Germinal center (tissue), 1 donor: ENCODE results near the gene KIF3B.
A peak's percentile ranks its signal among the peaks of the same experiment; 100 is the strongest.
"Not testable (repeated sequence)": the region's sequence is repeated elsewhere in the genome, so short reads cannot be mapped to it uniquely, and the experiment has no call there.

ENCODE experiments used
- DNase-seq: peaks from one replicate; pipeline ENCODE4 v3.0.0; 2012; ENCODE audit warnings: mixed read lengths, low spot score

KIF3B gene

GRCh38 chr20:32248043-32248442, 29.4 kb upstream of the KIF3B start:
- DNase-seq, result no peak

- DNase-seq, result peak; percentile 25
Observed at GRCh38 chr20:32249030-32249738, 28.3 kb upstream of the KIF3B start.

- no peak for DNase-seq
Observed at GRCh38 chr20:32251470-32251869, 26.0 kb upstream of the KIF3B start.

DNA sequence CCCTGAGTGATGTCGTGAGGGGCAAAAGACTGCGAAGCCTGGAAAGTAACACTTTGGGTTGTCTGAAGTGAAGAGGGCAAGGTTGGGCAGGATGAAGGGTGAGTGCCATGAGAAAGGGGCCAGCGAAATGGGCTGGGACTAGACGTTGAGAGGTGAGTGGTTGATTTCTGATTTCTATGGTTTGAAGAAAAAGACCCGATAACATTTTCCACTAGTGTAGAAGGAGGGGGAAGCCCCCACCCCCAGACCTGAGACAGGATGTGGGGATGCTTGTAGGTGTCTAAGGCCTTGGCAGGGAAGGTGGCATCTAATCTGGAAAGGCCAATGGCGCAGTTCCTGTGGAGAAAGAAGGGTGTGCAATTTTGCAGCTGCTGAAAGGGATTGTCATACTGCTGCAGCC, 25.3 kb upstream of the KIF3B start:
- DNase-seq, result no peak

GRCh38 chr20:32260973-32261372, 16.5 kb upstream of the KIF3B start:
- DNase-seq, result not testable (repeated sequence)

DNA sequence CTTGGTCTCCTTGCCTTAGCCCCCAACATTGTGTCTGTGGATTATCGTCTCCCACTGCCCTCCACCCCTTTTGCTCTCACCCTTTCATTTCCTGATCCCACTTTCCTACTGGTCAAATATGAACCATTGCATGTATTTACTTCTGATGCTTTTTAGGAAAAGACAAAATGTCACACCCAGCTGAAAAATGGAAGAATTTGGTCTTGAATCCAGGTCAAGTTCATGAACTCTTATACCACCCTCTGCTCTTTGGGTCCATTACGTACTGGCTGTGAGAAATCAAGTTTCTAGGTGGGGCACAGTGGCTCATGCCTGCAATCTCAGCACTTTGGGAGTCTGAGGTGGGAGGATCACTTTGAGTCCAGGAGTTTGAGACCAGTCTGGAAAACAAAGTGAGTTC, 15.8 kb upstream of the KIF3B start:
- no peak for DNase-seq

- DNase-seq, result no peak
Observed at GRCh38 chr20:32263398-32263954, 14.0 kb upstream of the KIF3B start.

DNA sequence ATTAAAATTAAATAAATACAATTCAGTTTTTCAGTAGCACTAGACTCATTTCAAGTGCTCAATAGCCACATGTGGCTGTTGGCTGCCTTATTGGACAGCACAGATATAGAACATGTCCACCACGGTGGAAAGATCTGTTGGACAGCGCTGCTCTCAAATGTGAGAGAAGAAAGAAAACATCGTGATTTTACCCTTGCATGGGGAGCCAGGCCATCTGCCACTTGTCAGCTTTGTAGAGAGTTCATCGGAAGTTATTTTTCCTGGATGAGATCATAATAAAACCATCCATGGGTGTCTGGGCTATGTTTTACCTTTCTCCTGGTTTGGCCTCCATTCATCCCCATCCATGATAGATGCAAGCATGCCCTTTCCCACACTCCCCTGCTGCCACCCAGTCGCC, 5.8 kb upstream of the KIF3B start:
- DNase-seq, result no peak

DNA sequence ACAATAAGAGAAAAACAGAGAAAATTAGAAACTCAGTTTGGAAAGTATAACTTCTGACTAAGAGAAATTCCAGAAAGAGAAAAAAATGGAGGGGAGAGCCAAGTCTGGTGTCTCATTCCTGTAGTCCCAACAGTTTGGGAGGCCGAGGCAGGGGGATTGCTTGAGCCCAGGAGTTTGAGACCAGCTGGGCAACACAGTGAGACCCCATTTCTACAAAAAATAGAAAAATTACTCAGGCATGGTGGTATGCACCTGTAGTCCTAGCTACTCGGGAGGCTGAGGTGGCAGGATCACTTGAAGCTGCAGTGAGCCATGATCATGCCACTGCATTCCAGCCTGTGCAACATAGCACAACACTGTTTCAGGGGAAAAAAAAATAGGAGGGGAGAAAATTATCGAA, 3.1 kb upstream of the KIF3B start:
- DNase-seq, result no peak

DNA sequence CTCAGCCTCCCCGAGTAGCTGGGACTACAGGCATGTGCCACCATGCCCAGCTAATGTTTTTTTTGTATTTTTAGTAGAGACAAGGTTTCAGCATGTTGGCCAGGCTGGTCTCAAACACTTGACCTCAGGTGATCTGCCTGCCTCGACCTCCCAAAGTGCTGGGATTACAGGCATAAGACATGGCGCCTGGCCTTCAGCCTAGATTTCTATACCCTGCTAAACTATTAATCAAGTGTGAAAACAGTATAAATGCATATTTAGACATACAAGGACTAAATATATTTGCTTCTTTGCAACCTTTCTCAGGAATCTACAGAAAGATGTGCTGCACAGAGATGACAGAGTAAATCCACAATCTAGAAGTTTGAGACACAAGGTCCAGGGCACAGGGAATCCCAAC, 2.3 kb upstream of the KIF3B start:
- not testable (repeated sequence) for DNase-seq

DNA sequence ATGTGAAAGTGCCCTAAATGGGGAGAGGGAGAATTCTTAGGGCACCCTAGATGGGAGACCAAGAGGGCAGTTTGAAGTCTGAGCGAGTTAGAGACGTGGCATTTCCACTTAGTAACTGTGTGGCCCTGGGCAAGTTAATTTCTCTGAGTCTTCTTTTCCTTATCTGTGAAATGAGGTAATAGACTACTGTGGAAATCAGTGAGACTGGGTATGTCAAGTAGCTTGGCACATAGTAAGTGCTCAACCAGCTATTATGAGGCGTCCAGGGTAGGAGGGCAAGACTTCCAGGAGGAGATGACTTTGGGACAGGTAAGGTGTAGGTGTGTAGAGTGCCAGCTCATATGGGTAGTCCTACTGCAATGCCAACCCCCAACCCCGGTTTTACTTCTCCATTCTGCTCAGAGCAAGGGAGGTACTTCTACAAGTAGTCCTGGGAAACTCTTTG, 770 bp downstream of the KIF3B start:
- DNase-seq, result peak; percentile 82

GRCh38 chr20:32281711-32282110, 4.3 kb downstream of the KIF3B start:
- no peak for DNase-seq

DNA sequence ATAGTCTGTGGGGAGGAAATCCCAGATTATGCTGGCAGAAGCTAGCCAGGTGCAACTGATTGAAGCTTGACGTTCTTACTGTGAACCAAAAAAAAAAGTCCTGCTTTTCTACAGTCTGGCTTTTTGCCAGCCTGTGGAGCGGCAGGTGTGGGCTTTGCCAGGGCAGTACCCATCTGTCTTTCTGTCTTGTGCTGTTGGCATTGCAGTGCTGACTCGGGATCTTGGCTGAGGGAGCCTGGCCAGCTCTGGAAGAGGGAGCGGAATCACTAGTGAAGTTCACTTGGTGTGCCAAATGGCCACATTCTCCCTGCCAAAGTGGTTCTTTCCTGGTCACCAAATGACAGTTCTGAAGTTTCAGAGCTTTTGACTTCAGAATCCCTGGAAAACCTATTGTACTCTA, 5.0 kb downstream of the KIF3B start:
- DNase-seq, result no peak

DNA sequence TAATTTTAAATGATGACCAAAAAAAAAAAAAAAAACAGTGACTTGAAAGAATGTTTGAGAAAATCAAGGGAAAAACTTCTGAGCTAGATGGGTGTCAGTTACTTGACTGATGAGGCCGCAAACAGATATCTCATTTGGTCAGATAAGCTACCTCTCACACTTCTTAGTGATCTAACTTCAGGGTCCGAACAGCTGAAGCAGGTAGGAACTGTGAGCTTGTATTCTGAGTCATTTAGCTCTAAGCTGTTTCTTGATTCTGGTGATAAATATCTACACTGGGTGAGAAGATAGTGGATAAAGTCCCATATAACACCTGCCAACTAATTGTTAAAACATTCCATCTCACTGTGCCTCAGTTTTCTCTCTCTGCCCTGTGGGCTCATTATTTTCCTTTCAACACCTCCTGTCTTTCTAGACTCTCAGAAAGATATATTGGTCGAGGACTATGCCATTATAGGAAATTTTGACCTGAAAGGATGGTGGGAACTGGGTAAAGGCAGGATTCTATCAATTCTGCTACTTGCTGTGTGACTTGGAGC, 7.7 kb downstream of the KIF3B start:
- DNase-seq, result no peak

GRCh38 chr20:32285621-32286371, 8.3 kb downstream of the KIF3B start:
- DNase-seq, result peak; percentile 57

DNA sequence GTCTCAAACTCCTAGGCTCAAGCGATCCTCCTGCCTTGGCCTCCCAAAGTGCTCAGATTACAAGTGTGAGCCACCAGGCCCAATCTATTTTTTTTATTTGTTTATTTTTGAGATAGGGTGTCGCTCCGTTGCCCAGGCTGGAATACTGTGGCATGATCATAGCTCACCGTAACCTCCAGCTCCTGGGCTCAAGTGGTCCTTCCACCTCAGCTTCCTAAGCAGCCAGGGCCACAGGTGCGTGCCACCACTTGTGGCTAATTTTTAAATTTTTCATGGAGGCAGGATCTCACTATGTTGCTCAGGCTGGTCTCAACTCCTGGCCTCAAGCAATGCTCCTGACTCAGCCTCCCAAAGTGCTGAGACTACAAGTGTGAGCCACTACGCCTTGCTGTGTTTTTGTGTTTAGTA, 9.8 kb downstream of the KIF3B start:
- no peak for DNase-seq

DNA sequence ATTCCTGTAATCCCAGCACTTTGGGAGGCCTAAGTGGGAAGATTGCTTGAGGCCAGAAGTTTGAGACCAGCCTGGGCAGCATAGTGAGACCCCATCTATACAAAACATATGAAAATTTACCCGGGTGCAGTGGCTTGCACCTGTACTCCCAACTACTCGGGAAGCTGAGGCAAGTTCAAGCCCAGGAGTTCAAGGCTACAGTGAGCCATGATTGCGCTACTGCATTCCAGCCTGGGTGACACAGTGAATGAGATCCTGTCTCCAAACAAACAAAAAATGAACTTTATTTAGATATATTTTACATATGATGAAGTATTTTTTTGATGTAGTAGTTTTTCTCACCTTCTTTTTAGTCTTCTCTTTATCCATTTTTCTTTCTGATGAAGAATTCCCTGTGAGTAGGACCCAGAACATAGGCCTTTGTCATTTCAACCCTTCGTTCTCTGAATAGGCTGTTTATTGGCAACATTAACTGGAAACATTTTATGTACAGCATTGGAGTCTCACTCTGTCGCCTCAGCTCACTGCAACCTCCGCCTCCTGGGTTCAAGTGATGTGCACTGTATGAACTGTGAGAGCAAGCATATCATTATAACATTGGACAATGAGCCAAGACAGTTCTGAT, 10.9 kb downstream of the KIF3B start:
- DNase-seq, result no peak

- DNase-seq, result not testable (repeated sequence)
Observed at GRCh38 chr20:32289299-32289660, 11.8 kb downstream of the KIF3B start.

GRCh38 chr20:32289661-32290431, 12.4 kb downstream of the KIF3B start:
- DNase-seq, result no peak

GRCh38 chr20:32291166-32291565, 13.7 kb downstream of the KIF3B start:
- no peak for DNase-seq

- DNase-seq, result no peak
Observed at GRCh38 chr20:32292548-32292947, 15.1 kb downstream of the KIF3B start.

- no peak for DNase-seq
Observed at GRCh38 chr20:32294071-32294470, 16.6 kb downstream of the KIF3B start.
